ENCODE results near the gene GPD1L. TPM values are rescaled to one million over a fixed set of nuclear protein-coding genes. Genes with fewer than 3 reads are reported as not detected.

GPD1L gene
- total and polyA plus RNA-seq, 2 of the 4 experiments (the other 2 are of a cell fraction), result 3.9 to 7.9 TPM

GRCh38 chr3:32193101-32193500 lies 86.7 kb downstream of the GPD1L start:
- no TSS peak for BruUV-seq (replicated peaks)

More at GRCh38 chr3:32193101-32193500, 86.7 kb downstream of the GPD1L start:
- no peak overlapping the region for H3K9ac ChIP-seq (ENCODE audit: low read depth, low read length)
- H3K9me1 ChIP-seq (ENCODE audit: insufficient read depth, low read length), result no peaks in the 10 kb centered on the region
- ATAC-seq (ENCODE audit: low read depth), result no peak
- H2BK15ac ChIP-seq (ENCODE audit: low read depth, low read length), result no peak overlapping the region
- TF ChIP-seq CHD1 (IDR thresholded peaks at IDR 0.05; ENCODE audit: low read depth, low read length), result no peak
- TF ChIP-seq RCOR1 (IDR thresholded peaks at IDR 0.05; ENCODE audit: insufficient replicate concordance, low read length), result no peak
- TF ChIP-seq POLR2A (IDR thresholded peaks at IDR 0.05; ENCODE audit: low read depth, low read length), result no peak
- no peak overlapping the region for H3K56ac ChIP-seq (ENCODE audit: extremely low read depth, insufficient read depth, low read length)
- in situ Hi-C loops (cut with MboI; ENCODE audit: low sequenced_read_pairs), result no loop called here
- no peak overlapping the region for H4K91ac ChIP-seq (ENCODE audit: insufficient read depth, low read depth, low read length)
- H3K18ac ChIP-seq (ENCODE audit: low read depth, low read length), result no peak overlapping the region
- H2BK120ac ChIP-seq (ENCODE audit: low read depth, low read length), result no peak overlapping the region
- dilution Hi-C loops (cut with HindIII; ENCODE audit: low sequenced_read_pairs, unreplicated experiment), result no loop called here
- H2AK5ac ChIP-seq (ENCODE audit: low read depth, low read length), result no peak overlapping the region
- peaks cover 6% of the 10 kb centered on the region for H3K27me3 ChIP-seq (ENCODE audit: control insufficient read depth, insufficient read depth, low read length)
- H3K27ac ChIP-seq (ENCODE audit: insufficient read depth, low read length), result no peak overlapping the region
- ChIA-PET CTCF (interaction anchor here (0.6 kb wide), 1 partner anchor 41 kb away, joined by 3 read pairs; no protein-coding TSS in a partner anchor), POLR2A (ENCODE audit: unreplicated experiment) (interaction anchor here (0.6 kb wide), 1 partner anchor 11 kb away, joined by 4 read pairs; no protein-coding TSS in a partner anchor)
- H3K4me1 ChIP-seq (ENCODE audit: control insufficient read depth, insufficient read depth, low read length), result no peaks in the 10 kb centered on the region
- no peak overlapping the region for H2BK20ac ChIP-seq (ENCODE audit: low read depth, low read length)
- no peak overlapping the region for H2BK5ac ChIP-seq (ENCODE audit: low read depth, low read length, poor library complexity, severe bottlenecking)
- H2AFZ ChIP-seq (replicated peaks; ENCODE audit: low read length, poor library complexity), result no peak overlapping the region
- no peak overlapping the region for H3K4me3 ChIP-seq (ENCODE audit: insufficient read depth, low read depth, low read length)
- H4K5ac ChIP-seq (ENCODE audit: low read depth, low read length), result no peak overlapping the region
- H3K9me3 ChIP-seq (ENCODE audit: control insufficient read depth, insufficient read depth, low read length), result no peaks in the 10 kb centered on the region
- H3K23ac ChIP-seq (ENCODE audit: low read depth, low read length), result no peak overlapping the region
- no peak overlapping the region for H4K8ac ChIP-seq (ENCODE audit: low read depth in 2 of 2, low read length in 2 of 2)
- intact Hi-C loops (cut with micrococcal nuclease), result no loop called here
- H3K4ac ChIP-seq (ENCODE audit: low read depth, low read length), result no peak overlapping the region
- no peaks in the 10 kb centered on the region for H3K79me1 ChIP-seq (ENCODE audit: low read depth in 1 of 2, low read length in 2 of 2)
- H4K20me1 ChIP-seq (ENCODE audit: insufficient read depth, low read length), result no peaks in the 10 kb centered on the region
- no peak overlapping the region for H2AK9ac ChIP-seq (replicated peaks; ENCODE audit: low read depth, low read length, poor library complexity)
- H3K4me2 ChIP-seq (ENCODE audit: low read depth, low read length), result no peak overlapping the region
- no peak for DNase-seq
- no peak overlapping the region for H3K14ac ChIP-seq (replicated peaks; ENCODE audit: low read depth, low read length)
- no peaks in the 10 kb centered on the region for H3K36me3 ChIP-seq (ENCODE audit: control insufficient read depth, insufficient read depth, low read length)
